22Rv1 (cell line): Measurements from ENCODE around the gene METTL2B.
"Not testable (repeated sequence)": the region's sequence is repeated elsewhere in the genome, so short reads cannot be mapped to it uniquely, and the experiment has no call there.

Experiments used
- ZFX ChIP-seq: fragments of 450-650 bp; IDR thresholded peaks from 2 replicates; pipeline ENCODE4 v1.6.1; 2017; ENCODE audit warnings: antibody characterized with exemption, borderline replicate concordance
- TF ChIP-seq, protein P1 (sequence below): fragments of 450-650 bp; IDR thresholded peaks from 2 replicates; pipeline ENCODE4 v1.5.1; 2017; ENCODE audit warnings: mild to moderate bottlenecking

- TF ChIP-seq, protein P1, sequence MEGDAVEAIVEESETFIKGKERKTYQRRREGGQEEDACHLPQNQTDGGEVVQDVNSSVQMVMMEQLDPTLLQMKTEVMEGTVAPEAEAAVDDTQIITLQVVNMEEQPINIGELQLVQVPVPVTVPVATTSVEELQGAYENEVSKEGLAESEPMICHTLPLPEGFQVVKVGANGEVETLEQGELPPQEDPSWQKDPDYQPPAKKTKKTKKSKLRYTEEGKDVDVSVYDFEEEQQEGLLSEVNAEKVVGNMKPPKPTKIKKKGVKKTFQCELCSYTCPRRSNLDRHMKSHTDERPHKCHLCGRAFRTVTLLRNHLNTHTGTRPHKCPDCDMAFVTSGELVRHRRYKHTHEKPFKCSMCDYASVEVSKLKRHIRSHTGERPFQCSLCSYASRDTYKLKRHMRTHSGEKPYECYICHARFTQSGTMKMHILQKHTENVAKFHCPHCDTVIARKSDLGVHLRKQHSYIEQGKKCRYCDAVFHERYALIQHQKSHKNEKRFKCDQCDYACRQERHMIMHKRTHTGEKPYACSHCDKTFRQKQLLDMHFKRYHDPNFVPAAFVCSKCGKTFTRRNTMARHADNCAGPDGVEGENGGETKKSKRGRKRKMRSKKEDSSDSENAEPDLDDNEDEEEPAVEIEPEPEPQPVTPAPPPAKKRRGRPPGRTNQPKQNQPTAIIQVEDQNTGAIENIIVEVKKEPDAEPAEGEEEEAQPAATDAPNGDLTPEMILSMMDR = not testable (repeated sequence)
- not testable (repeated sequence) for TF ChIP-seq ZFX
These were observed 46.8 kb downstream of the METTL2B start for GRCh38 chr7:128523226-128523931.
